Tibial artery (tissue), 4 donors: ENCODE measurements around the gene CCBE1.
A peak's percentile ranks its signal among the peaks of the same experiment; 100 is the strongest.

Experiments used
- DNase-seq, 2 donors: peaks; one replicate each; pipeline ENCODE4 v3.0.0-alpha.2; 2019
- H3K27ac ChIP-seq, 2 donors: fragments of 200-600 bp; sonication (generic) in 1 of 2; 1 replicate in 1 of 2; 2 replicates in 1 of 2; pipeline ENCODE4 v1.5.1; 2018 to 2019; ENCODE audit warnings: mild to moderate bottlenecking in 1 of 2
- H3K27me3 ChIP-seq, 2 donors: fragments of 200-600 bp; sonication (generic) in 1 of 2; one replicate each; pipeline versions ENCODE4 v1.5.1 to v1.6.0; 2016 to 2019
- H3K36me3 ChIP-seq, 3 donors: fragments of 200-600 bp; sonication (generic) in 2 of 3; one replicate each; pipeline ENCODE4 v1.5.1; 2016 to 2019; ENCODE audit warnings: mild to moderate bottlenecking in 2 of 3
- H3K4me1 ChIP-seq, 4 donors: fragments of 200-600 bp; sonication (generic) in 2 of 4; 1 replicate in 3 of 4; 2 replicates in 1 of 4; pipeline ENCODE4 v1.5.1; 2016 to 2019
- H3K4me3 ChIP-seq, 2 donors: fragments of 200-600 bp; sonication (generic) in 1 of 2; 1 replicate in 1 of 2; 2 replicates in 1 of 2; pipeline ENCODE4 v1.5.1; 2018 to 2019; ENCODE audit warnings: mild to moderate bottlenecking in 2 of 2
- H3K9me3 ChIP-seq, 3 donors: fragments of 200-600 bp; sonication (generic) in 1 of 3; one replicate each; pipeline ENCODE4 v1.5.1; 2016 to 2019
- CTCF ChIP-seq, 2 experiments: fragments of 200-600 bp in 1 of 2; fragments of 450-650 bp in 1 of 2; IDR thresholded peaks; one replicate each; pipeline ENCODE4 v1.5.1; 2017 to 2019; ENCODE audit warnings: antibody characterized with exemption in 2 of 2, mild to moderate bottlenecking in 1 of 2, moderate library complexity in 1 of 2
- intact Hi-C: fragments of 100-400 bp; cut with DNase I; formaldehyde crosslinking; loops from one replicate; pipeline ENCODE4 v1.15.0; 2023; ENCODE audit warnings: low total_unique reads

Gene CCBE1

GRCh38 chr18:59515147-59515546 lies 182.1 kb downstream of the CCBE1 start:
- H3K9me3 ChIP-seq: peaks cover 0 to 1% (median 0%) of the 10 kb centered on the region in 3 donors
- H3K27ac ChIP-seq: no peak overlapping the region
- DNase-seq: no peak
- peaks cover 0 to 38% (median 25%) of the 10 kb centered on the region in 4 donors for H3K4me1 ChIP-seq
- no peak for TF ChIP-seq CTCF (IDR thresholded peaks at IDR 0.05)
- no peak overlapping the region for H3K4me3 ChIP-seq
- intact Hi-C loops: no loop called here
- no peaks in the 10 kb centered on the region for H3K36me3 ChIP-seq
- peaks cover 0 to 3% of the 10 kb centered on the region in 2 donors for H3K27me3 ChIP-seq

- TF ChIP-seq CTCF (IDR thresholded peaks at IDR 0.05): no peak
Measured at GRCh38 chr18:59514203-59514602, 183.0 kb downstream of the CCBE1 start.

GRCh38 chr18:59512025-59512755 lies 185.0 kb downstream of the CCBE1 start:
- Histone ChIP-seq H3K4me3 (no peak overlapping the region), H3K27me3 (peaks cover 0 to 4% of the 10 kb centered on the region in 2 donors), H3K36me3 (no peaks in the 10 kb centered on the region), H3K9me3 (no peaks in the 10 kb centered on the region), H3K27ac (no peak overlapping the region), H3K4me1 (peaks cover 0 to 38% (median 25%) of the 10 kb centered on the region in 4 donors)
- no peak for TF ChIP-seq CTCF (IDR thresholded peaks at IDR 0.05)
- intact Hi-C loops: no loop called here
- DNase-seq: no peak

More at GRCh38 chr18:59514203-59514602, 183.0 kb downstream of the CCBE1 start:
- Histone ChIP-seq H3K9me3 (no peaks in the 10 kb centered on the region), H3K27ac (no peak overlapping the region), H3K27me3 (peaks cover 0 to 3% of the 10 kb centered on the region in 2 donors), H3K36me3 (no peaks in the 10 kb centered on the region), H3K4me1 (peaks cover 0 to 38% (median 25%) of the 10 kb centered on the region in 4 donors), H3K4me3 (no peak overlapping the region)
- DNase-seq: peak; percentile 88 to 92
- intact Hi-C loops: no loop called here

DNA sequence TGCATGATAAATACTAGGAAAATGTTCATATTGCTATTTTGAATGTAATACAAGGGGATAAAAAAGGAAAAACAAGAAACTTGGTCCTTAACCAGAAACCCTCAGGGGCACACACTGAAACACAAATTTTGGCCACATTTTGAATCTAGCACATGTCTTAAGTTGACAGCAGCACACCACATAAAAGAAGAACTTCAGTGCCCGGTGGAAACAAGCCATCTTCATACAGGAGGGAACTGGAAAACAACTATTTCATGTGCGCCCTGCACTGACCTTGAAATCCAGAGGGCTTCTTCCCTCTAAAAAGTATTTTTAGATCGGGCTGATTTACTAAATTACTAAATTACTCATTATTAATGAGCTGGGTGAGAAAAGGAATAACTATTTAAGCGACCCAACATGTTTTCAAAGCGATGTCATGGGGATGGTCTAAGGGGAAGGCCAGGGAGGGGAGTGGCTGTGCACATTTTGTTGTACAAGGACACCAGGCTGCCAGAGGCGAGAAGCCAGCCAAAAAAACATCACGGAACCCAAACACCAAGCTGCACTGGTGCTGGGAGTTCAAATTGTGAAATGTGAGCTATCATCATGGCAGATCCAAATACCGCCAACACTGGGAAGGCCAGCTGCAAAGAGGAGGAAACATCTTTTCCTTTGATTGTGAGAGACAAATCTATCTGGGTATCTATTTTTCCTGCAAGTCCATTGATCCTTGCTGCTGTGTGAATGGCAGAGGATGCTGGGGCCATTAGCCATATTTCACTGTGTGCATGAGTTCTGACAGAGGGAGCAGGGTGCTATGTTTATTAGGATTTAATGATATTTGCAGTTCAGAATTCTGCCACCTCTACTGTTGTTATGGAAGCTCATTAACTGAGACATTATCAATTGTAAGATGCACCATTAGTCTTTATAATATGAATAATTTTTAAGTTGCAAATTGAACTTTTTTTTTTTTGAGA lies 187.5 kb downstream of the CCBE1 start:
- Histone ChIP-seq H3K9me3 (no peaks in the 10 kb centered on the region), H3K27ac (no peak overlapping the region), H3K4me1 (peaks cover 0 to 13% (median 10%) of the 10 kb centered on the region in 4 donors), H3K36me3 (no peaks in the 10 kb centered on the region), H3K4me3 (no peak overlapping the region), H3K27me3 (peaks cover 0 to 6% of the 10 kb centered on the region in 2 donors)
- DNase-seq: peak in 1 of 2 donors; percentile 66
- TF ChIP-seq CTCF (IDR thresholded peaks at IDR 0.05): no peak
- intact Hi-C loops: no loop called here

DNA sequence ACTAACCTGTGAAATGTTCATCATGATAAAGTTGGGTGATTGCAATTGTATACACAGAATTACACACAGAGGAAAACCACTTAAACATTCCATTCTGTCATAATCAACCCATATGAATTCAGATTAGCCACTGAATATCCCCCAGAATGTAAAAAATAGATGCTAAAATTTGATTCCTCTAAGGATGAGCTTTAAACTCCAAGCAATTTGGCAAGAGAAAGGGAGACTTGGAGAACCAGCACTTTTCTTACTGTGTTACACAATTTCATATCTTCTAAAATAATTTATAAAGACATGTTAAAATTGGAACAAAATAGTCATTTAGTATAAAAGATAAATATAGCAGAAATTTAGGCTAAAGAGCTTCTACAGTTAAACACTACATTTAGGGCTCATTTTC lies 191.9 kb downstream of the CCBE1 start:
- no peak for DNase-seq
- H3K4me3 ChIP-seq: no peak overlapping the region
- H3K27ac ChIP-seq: no peak overlapping the region
- no peaks in the 10 kb centered on the region for H3K9me3 ChIP-seq
- peaks cover 0 to 6% of the 10 kb centered on the region in 2 donors for H3K27me3 ChIP-seq
- H3K36me3 ChIP-seq: no peaks in the 10 kb centered on the region
- H3K4me1 ChIP-seq: peaks cover 0 to 14% (median 6%) of the 10 kb centered on the region in 4 donors
- intact Hi-C loops: no loop called here
- no peak for TF ChIP-seq CTCF (IDR thresholded peaks at IDR 0.05)
